Erythroblast (primary cell): Measurements from ENCODE around the gene OAS2.

Experiments used
- GATA1 ChIP-seq: IDR thresholded peaks from 2 replicates; pipeline ENCODE4 v1.6.1; 2011; ENCODE audit warnings: low read depth, mild to moderate bottlenecking, control low read depth, low read length, moderate library complexity
- POLR2A ChIP-seq: IDR thresholded peaks from 2 replicates; pipeline ENCODE4 v1.6.1; 2011; ENCODE audit warnings: mild to moderate bottlenecking, low read length

GRCh38 chr12:113044516-113044915, 66.2 kb downstream of the OAS2 start:
- no peak for TF ChIP-seq POLR2A
- no peak for TF ChIP-seq GATA1
